ENCODE data around the gene RANBP3L. TPM values are rescaled to one million over a fixed set of nuclear protein-coding genes. Genes with fewer than 3 reads are reported as not detected.

RANBP3L gene
- total RNA-seq, 1 experiment from 2014 or later, result not detected

DNA sequence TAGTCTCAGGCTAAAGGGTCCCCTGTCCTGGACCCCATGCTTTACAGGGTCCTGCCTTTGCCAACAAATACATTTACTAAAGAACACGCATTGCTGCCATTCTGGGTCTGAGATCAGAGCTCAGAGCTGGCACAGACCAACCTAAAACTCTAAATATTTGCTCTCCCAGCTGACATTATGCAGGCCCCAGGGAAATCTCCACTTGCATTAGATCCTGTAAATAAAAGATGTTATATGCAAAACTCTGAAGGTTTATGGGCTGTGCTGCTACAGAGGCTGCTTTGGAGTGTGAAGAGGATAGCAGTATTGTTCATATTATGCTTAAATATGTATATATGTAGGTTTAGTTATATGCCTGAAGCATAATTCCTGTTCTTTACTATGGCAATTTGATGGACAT lies 35.9 kb upstream of the RANBP3L start:
- no peak overlapping the region for H2AK5ac ChIP-seq (ENCODE audit: insufficient read length, low read length)
- H4K5ac ChIP-seq (ENCODE audit: insufficient read length, low read depth, low read length), result no peak overlapping the region
- no peak overlapping the region for H2BK12ac ChIP-seq (ENCODE audit: insufficient read length, low read depth, low read length)
- no peak overlapping the region for H3K18ac ChIP-seq (ENCODE audit: insufficient read length, low read depth, low read length)
- no peaks in the 10 kb centered on the region for H3K27me3 ChIP-seq (ENCODE audit: insufficient read depth, low read length)
- no peaks in the 10 kb centered on the region for H4K20me1 ChIP-seq (ENCODE audit: control insufficient read depth, insufficient read depth, insufficient read length)
- WGBS (ENCODE audit: extremely low coverage, insufficient read length, low lambda C conversion rate), result no CpG with 5 or more reads among the region's 1 CpG
- no peak overlapping the region for H3T11ph ChIP-seq (ENCODE audit: low read length)
- no peak overlapping the region for H2BK5ac ChIP-seq (ENCODE audit: insufficient read length, low read length)
- no peak for DNase-seq
- H2BK15ac ChIP-seq (ENCODE audit: low read depth, low read length), result no peak overlapping the region
- no peak overlapping the region for H3K56ac ChIP-seq (ENCODE audit: insufficient read length, low read depth, low read length)
- H3K27ac ChIP-seq (ENCODE audit: insufficient read length, low read depth, low read length), result no peak overlapping the region
- H3K23me2 ChIP-seq (ENCODE audit: insufficient read length, low read depth, low read length, poor library complexity, severe bottlenecking), result no peaks in the 10 kb centered on the region
- no peak overlapping the region for H3K4ac ChIP-seq (ENCODE audit: low read depth, low read length)
- H3K9me3 ChIP-seq (ENCODE audit: control insufficient read depth, low read depth, low read length), result no peaks in the 10 kb centered on the region
- no peak for TF ChIP-seq CTCF (conservative IDR thresholded peaks at IDR 0.05)
- H3K4me3 Mint-ChIP-seq, result no peak overlapping the region; a peak in 1 of 5 replicates
- peaks cover 4 to 5% of the 10 kb centered on the region in 2 experiments; a peak in 3 of 5 replicates for H3K9me3 Mint-ChIP-seq
- no peaks in the 10 kb centered on the region for H3K79me1 ChIP-seq (ENCODE audit: insufficient read depth, low read depth, low read length, poor library complexity, severe bottlenecking)
- no peak overlapping the region for H2BK20ac ChIP-seq (ENCODE audit: low read depth, low read length, poor library complexity, severe bottlenecking)
- H3K14ac ChIP-seq (ENCODE audit: insufficient read depth, low read length), result no peak overlapping the region
- H3K79me2 ChIP-seq (ENCODE audit: insufficient read depth, low read length), result no peaks in the 10 kb centered on the region
- peaks cover 0 to 5% (median 0%) of the 10 kb centered on the region in 3 experiments; a peak in 2 of 7 replicates for H3K36me3 Mint-ChIP-seq (ENCODE audit: insufficient read depth in 1 of 3, low read depth in 3 of 3)
- no peak overlapping the region for H2BK120ac ChIP-seq (ENCODE audit: low read depth, low read length, poor library complexity, severe bottlenecking)
- no peak overlapping the region for H4K8ac ChIP-seq (replicated peaks; ENCODE audit: insufficient read length, low read depth, low read length)
- H3K4me2 ChIP-seq (ENCODE audit: insufficient read depth, insufficient read length, low read length), result no peak overlapping the region
- H3K9ac ChIP-seq (ENCODE audit: extremely low read depth, insufficient read length, low read length), result no peak overlapping the region
- no peak overlapping the region for H3K27ac Mint-ChIP-seq
- no peaks in the 10 kb centered on the region for H3K4me1 ChIP-seq (ENCODE audit: insufficient read depth, low read length)
- H3K23ac ChIP-seq (ENCODE audit: insufficient read length, low read depth, low read length), result no peak overlapping the region
- no peaks in the 10 kb centered on the region for H3K27me3 Mint-ChIP-seq (ENCODE audit: low read depth)
- no peak overlapping the region for H2AFZ ChIP-seq (ENCODE audit: low read length)
- H4K91ac ChIP-seq (ENCODE audit: insufficient read length, low read depth, low read length), result no peak overlapping the region
- peaks cover 13 to 14% of the 10 kb centered on the region in 2 experiments for H3K4me1 Mint-ChIP-seq
